ENCODE results near the gene TMEM138.
"Not testable (repeated sequence)": the region's sequence is repeated elsewhere in the genome, so short reads cannot be mapped to it uniquely, and the experiment has no call there.

TMEM138 gene

DNA sequence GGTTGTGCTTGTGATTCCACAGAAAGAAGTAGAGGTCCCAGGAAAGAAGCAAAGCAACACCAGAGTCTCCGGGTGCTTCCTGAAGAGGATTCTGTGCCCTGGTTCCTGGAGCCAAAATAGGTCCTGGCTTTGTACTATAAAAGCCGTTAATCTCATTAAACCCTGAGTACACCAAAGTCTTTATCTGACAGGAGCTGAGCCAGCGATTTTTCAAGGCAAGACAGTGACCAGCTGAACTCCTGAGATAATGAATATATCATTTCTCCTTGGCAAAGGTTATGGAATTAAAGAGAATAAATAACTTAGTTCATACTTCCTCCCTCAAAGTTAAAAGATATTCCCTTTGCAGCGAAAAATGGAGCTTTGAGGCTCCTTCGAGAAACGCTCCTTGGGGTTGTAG lies 5.2 kb downstream of the TMEM138 start:
- DNase-seq, result no peak

- DNase-seq, result no peak
Measured at GRCh38 chr11:61368646-61369045, 6.5 kb downstream of the TMEM138 start.

- no peak for DNase-seq
Measured at GRCh38 chr11:61369372-61370348, 7.5 kb downstream of the TMEM138 start.

GRCh38 chr11:61370349-61371005 lies 8.3 kb downstream of the TMEM138 start:
- DNase-seq, result no peak

DNA sequence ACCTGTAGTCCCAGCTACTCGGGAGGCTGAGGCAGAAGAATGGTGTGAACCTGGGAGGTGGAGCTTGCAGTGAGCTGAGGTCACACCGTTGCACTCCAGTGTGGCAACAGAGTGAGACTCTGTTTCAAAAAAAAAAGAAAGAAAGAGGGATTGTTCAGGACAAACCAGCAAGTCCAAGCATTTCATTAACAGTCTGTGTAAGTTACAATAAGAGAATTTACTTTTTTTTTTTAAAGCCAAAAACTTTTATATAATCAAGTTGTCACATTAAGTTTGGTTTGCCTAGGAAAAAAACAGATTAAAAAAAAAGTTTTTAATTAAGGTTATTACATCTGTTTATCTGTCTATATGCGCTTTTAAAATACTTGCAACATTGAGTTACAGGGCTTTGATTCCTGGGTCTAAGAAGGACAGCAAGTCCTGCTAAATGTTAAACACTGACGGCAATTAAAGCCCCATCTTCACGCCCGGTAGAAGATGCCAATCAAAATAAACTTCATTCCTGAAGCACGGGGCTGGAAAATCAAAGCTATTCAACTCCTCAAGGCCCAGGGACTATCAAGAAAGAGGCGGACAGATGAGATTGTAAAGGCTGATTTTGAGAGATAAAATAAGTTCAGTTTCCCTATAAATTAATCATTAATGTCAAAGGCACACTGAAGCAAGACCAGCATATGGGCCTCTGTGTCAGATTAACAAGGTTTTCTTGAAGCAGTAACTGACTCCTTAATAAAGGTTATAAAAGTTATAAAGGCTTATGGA lies 10.7 kb downstream of the TMEM138 start:
- DNase-seq, result no peak

GRCh38 chr11:61375761-61376108 lies 13.6 kb downstream of the TMEM138 start:
- DNase-seq, result no peak

GRCh38 chr11:61377461-61378160 lies 15.4 kb downstream of the TMEM138 start:
- no peak for DNase-seq

DNA sequence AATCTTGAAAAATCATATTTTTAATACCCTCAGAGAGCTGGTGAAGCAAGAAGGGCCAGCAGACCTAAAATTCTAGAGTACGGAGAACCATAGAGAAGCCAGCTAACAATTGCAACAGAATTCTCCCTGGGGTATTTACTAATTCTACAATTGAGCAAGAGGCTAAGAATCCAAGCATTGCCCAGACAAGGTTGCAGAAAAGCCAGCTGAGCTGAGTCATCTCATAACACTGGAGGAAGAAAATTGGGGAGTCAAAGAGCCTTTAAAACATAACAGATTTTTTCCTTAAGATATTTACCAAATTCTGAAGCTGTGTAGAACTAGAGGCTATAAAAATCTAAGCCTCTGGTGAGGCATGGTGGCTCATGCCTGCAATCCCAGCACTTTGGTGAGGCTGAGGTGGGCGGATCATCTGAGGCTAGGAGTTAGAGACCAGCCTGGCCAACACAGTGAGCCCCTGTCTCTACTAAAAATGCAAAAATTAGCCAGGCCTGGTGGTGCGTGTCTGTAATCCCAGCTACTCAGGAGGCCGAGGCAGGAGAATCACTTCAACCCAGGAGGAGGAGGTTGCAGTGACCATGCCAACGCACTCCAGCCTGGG lies 16.6 kb downstream of the TMEM138 start:
- DNase-seq, result no peak

GRCh38 chr11:61380884-61381283 lies 18.7 kb downstream of the TMEM138 start:
- DNase-seq, result no peak

- not testable (repeated sequence) for DNase-seq
Measured at GRCh38 chr11:61383859-61384258, 21.7 kb downstream of the TMEM138 start.

GRCh38 chr11:61384271-61385242 lies 22.4 kb downstream of the TMEM138 start:
- no peak for DNase-seq

DNA sequence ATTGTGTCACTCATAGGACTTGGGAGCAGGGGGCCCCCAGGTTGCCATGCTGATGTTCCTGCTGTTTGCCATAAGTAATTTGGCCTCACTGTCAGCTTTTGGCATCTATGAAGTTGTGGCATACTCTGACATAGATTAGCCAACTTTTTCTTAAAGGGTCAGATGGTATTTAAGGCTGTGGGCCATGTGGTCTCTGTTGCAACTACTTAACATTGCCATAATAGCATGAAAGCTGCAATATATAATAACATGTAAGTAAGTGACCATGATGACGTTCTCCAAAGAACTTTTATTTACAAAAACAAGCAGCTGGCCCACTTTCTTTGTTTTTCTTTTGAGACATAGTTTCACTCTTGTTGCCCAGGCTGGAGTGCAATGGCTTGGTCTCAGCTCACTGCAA lies 28.0 kb downstream of the TMEM138 start:
- DNase-seq, result no peak

DNA sequence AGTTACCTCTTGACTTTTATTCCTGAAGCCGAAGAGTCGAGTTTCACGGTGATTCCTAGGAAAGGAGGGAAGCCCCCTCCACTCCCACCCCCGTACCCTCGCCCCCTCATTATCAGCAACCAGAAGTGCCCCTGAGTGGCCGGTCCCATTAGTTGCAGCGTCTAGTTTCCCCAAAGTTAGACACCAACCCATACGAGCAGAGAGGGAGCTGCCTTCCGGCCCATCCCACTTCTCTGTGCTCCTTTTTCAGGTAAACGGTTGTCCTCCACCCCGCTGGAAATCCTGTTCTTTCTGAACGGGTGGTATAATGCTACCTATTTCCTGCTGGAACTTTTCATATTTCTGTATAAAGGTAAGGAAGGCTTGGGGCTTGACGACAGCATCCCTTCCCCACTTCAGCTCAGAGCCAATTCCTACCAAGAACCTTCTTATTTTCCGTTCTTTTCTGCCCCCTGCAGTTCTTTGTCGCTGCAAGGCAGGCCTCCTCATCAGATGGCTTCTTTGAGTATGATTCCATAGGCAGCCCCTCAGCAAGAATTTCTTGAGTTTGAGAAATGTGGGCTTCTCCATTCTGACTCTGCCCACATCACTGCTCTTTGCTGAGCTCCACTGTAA lies 30.9 kb downstream of the TMEM138 start:
- peak; percentile 11 for DNase-seq

DNA sequence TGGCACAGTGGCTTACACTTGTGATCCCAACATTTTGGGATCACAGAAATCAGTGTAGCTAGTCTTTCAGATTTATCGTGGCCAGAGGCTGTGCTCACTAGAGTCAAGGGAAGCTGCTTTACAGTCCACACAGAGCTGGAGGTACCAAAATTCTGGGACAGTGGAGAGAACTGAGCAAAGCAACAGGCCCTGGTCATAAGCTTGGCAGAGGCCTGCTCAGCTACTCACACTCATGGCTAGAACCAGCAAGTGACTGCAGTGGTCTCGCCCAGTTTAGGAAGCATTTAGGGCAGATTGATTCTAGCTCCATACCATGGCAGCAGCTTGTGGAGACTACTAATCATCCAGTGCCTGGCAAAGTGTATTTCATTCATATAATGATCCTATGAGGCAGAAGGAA lies 39.0 kb downstream of the TMEM138 start:
- DNase-seq, result no peak

DNA sequence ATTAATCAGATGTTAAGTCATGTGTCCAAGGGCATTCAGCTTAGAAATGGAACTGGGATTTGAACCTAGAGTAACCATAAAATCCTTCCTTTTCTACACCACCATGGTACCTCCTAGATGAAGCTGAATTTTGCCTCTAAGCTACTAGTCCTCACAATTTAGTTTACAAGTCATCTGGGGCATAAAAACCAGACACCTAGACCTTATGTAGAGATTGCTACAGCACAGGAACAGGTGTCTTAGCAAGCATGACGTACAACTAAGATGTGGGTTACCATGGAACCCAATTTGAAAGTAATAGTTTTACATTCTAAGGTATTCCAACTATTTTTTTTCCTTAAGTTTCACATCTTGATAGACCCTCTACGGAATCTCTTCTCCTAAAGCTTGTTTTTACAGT lies 39.4 kb downstream of the TMEM138 start:
- no peak for DNase-seq

DNA sequence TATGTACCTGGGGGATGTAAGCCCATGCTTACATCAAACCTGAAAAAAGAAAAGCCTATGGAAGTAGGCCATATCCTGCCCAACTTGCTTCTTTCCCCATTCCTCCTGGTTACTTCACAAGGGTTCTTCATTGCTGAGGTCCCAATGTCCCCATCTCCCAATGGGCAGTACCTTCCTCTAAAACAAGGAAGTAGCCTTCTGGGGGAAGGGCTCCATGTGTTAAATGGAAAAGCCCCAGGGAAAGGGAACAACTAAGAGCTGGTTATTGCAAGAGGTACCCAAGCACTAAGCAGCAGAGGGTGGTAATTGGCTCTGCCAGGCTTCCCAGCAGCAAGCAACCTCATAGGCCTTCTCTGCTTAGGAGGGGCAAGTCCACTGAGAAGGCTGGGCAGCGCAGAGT lies 41.5 kb downstream of the TMEM138 start:
- DNase-seq, result no peak

DNA sequence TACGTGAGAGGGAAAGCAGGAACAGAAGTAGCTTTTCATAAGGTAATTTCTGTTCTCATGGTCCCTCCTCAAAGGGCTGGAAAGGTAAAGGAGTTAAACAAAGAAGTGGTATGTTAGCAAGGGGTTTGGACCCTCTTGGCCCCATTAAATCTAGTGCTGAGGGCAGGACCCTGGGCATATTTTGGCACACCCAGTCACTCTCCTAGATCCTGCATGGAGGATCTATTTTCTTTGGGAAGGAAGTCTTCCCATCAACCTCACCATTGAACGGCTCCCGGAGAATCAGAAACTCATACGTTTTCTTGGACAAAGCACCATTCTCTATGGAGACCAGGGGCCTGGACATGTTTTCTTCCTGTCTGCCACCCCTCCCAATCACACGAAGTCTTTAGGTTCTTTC lies 41.9 kb downstream of the TMEM138 start:
- DNase-seq, result no peak

- DNase-seq, result no peak
Measured at GRCh38 chr11:61404641-61405040, 42.5 kb downstream of the TMEM138 start.

DNA sequence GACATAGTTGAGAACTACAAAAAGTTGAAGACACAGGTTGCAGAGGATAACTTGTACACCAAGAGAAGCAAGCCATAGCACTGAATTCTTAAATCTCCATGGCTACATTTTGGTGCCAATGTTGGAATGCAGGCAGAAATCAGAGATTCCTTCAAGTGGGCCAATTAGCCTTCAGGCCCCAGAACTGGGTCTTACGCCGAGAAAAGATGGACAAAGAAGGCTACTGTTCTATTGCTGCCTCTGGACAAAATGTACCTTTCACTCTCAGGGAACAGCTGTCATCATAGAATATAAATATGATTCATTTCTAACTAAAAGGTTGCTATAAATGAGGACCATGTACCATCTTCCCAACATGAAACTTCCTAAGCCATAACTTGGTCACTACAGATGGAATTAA lies 43.9 kb downstream of the TMEM138 start:
- no peak for DNase-seq

GRCh38 chr11:61406991-61407728 lies 45.0 kb downstream of the TMEM138 start:
- DNase-seq, result no peak

Data from stimulated activated CD4-positive, alpha-beta T cell treated with anti-CD3 and anti-CD28 coated beads, Interleukin-4, amount 100 ng/mL, for 24 hours (primary cell).